GM19328 (cell line): ENCODE results near the gene SOX12.
"Not testable (repeated sequence)": the region's sequence is repeated elsewhere in the genome, so short reads cannot be mapped to it uniquely, and the experiment has no call there.

Experiments
- ATAC-seq: cut with Tn5 transposase; IDR thresholded peaks from one replicate; pipeline ENCODE4 v1.9.1; 2021; ENCODE audit warnings: mild to moderate bottlenecking, moderate library complexity; ENCODE audit not compliant: unreplicated experiment

The SOX12 gene

DNA sequence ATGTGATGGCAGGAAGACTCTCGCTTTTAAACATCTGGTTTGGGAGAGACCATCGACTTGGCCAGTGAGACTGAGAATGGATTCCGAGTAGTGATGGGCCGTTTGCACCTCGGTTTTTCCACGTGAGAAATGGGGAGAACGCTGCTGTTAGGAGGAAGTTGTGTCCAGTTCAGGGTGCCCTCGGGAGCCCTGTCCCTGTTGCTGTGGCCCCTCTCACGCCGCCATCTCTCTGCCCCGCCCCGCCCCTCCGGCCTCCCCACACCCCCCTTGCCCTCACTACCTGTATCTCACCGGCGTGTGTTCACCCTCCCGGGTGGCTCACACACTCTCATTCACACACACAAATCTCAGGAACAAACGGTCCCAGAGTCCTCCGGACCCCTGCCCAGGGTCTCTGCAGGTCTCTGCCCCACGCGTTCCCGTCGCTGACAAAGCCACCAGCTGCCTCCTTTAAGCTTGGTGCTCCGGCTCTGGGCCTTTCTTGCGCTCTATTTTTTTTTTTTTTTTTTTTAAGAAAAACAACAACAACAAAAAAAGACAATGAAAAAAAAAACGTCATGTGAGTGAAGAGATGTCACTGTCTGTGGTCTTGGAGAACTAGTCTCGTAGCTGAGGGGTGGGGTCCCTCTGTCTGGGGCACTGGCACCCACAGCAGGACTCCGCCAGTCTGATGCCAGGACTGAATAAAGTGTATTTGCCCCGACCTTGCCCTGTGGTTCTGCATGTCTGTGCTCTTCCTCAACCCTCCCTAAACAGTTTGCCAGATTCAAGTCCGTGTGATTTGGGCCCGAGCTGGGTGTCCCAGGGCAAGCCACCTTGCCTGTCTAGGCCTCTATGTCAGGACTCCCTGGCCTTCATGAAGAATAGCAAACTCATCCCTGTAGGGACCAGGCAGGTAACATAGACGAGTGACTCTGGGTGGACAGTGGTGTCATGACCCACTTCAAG lies 2.9 kb downstream of the SOX12 start:
- ATAC-seq = no peak

DNA sequence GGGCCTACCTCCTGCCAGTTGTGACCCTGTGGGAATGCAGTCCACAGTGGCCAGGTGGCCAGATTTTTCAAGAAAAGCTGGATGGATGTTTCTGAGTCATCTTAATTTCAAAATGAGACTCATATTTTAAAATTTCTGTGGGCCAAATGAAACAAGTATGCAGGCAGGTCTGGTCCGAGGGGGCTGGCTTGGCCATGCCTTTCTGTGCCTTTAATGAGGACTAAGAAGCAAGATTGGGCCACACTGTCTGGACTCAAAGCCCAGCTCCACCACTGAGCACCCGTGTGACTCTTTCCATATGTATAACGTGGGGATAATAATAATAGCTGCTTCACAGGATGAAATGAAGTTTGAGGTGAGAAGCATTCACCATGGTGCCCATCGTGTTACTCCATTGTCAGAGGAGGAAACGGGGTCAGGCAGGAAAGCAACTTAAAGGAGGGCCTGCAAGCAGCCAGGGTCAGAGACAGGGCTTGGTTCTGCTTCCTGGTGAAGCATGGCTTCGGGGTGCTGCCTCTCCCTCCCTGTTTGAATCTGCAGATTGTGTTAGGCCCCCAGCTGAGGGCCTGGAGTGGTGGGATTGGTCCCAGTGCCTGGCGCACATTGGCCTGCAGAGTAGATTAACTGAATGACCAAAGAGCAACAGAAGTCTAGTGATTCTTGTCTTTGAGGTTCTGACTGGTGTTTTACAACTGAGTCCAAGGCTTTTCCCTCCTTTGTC lies 3.8 kb downstream of the SOX12 start:
- no peak for ATAC-seq

DNA sequence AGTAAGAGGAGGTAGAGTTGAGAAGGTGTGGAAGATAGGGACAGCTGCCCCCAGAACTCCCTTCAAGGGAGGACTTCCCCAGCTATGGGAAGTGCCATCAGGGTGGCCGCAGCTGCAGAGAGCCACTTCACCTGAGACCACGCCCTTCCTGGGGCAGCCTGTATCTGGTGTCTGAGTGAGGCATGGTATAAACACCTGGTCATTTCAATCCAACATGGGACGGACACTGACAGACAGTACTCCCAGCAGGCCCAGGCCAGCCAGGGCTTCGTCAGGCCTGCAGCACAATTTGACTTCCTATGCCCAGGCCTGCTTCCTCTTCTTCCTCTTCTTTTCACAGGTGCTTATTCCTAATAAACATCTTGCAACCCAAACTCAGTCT lies 4.5 kb downstream of the SOX12 start:
- ATAC-seq = no peak

DNA sequence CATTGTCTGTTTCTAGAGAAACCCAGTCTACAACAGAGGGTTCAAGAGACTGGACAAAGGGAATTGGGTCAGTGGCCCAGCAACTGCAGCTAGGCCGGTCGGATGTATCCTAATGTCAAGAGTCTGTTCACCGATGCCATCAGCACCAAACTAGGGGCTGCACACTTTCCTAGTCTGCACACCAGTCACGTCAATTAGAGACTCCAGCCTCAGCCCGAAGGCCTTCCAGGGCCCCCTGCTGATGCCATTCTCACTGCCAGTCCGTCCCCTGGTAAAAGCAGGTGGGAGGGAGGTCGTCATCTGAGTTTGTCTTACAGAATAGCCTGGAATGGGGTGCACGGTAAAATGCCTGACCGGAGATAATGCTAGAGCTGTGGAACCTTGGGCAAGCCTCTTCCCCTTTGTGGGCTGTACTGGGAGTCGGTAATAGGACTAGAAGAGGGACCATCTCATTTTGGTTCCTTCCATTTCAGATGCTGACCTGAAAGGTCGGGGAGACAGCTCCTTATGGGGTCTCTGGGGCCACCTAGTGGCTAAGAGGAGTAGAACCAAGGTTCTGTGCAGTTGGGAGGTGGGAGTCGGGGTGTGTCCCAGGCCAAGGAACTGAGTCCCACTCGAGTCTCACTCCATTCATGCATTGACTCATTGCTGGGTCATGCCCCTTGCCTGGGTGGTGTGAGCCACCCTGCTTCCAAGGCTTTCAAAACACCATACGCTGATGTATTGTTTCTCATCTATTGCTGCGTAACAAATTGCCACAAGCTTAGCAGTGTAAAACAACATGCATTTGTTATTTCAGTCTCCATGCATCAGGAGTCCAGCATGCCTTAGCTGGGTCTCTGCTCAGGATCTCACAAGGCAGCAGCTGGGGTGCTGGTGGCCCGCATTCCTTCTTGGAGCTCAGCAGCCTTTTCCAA lies 5.1 kb downstream of the SOX12 start:
- no peak for ATAC-seq

DNA sequence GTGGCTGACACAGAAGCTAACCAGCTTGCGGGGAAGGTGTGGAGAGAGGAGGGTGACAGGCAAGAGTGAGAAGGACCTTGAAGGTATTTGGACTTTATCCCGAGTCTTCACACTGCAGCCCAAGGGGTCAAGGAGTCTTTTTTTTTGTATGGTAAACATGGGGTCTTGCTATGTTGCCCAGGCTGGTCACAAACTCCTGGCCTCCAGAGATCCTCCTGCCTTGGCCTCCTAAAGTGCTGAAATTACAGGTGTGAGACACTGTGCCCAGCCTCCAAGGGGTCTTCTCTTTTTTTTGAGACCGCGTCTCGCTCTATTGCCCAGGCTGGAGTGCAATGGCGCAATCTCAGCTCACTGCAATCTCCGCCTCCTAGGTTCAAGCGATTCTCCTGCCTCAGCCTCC lies 9.2 kb downstream of the SOX12 start:
- ATAC-seq = no peak

DNA sequence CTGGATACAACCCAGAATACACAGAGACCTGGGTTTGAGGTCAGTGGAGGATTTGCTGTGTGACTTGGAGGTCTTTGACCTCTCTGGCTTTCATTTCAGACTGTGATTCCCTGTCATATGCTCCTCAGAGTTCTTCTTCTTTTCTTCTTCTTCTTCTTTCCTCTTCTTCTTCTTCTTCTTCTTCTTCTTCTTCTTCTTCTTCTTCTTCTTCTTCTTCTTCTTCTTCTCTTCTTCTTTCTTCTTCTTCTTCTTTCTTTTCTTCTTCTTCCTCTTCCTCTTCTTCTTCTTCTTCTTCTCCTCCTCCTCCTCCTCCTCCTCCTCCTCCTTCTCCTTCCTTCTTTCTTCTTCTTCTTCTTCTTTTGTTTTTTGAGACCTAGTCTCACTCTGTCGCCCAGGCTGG lies 10.7 kb downstream of the SOX12 start:
- not testable (repeated sequence) for ATAC-seq

DNA sequence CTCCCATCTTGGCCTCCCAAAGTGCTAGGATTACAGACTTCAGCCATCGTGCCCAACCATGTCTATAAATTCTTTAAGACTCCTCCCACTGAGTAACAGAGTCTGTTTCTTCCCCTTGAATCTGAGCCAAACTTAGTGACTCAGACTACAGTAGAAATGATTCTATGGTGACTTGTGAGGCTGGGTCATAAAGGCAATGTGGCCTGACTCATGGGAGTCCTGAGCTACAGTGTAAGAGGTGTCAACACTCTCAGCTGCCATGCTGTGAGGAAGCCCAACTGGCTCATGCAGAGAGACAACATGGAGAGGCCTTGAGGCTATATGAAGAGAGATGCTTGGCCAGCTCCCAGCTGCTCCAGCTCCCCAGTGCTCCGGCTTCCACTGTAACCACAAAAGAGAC lies 16.3 kb downstream of the SOX12 start:
- ATAC-seq = no peak

DNA sequence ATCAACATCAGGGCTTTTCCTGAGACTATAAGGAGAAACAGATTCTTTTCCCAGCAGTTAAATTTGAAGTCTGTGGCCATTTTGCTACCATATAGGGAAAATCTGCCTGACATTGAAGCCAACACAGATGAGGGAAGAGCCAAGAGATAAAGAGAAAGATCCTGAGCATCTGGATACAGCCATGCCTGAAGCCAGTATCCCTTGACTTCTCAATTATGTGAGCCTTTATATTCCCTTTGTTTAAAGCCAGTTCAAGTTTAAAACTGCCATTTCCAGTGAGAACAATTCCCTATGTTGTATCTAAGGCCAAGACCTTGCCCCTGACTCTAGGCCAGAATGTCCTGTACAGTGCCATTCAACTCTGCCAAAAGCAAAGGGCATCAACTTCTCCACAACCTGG lies 17.8 kb downstream of the SOX12 start:
- no peak for ATAC-seq

DNA sequence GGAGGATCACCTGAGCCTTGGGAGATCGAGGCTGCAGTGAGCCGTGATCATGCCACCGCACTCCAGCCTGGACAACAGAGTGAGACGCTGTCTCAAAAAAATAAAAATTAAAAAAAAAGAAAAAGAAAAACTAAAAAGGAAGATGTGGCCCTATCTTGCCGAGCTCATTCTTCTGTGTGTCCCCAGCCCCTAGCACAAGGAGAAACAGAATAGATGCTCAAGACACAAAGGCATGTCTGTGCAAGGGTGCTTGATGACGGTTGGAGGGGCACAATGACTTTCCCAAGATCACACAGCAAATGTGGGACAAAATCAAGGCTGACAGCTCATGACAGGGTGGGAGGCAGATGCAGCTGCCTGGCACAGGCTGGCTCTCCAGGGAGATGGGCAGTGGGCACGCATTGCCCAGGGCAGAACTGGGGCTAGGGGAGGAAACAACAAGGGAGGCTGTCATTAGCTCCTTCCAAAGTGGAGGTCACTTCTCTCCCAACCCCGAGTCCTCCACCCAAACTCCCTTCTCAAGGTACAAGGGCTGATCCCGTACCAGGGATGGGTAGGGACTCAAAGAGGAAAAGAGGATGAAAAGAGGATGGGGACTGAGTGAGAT lies 20.8 kb downstream of the SOX12 start:
- no peak for ATAC-seq

DNA sequence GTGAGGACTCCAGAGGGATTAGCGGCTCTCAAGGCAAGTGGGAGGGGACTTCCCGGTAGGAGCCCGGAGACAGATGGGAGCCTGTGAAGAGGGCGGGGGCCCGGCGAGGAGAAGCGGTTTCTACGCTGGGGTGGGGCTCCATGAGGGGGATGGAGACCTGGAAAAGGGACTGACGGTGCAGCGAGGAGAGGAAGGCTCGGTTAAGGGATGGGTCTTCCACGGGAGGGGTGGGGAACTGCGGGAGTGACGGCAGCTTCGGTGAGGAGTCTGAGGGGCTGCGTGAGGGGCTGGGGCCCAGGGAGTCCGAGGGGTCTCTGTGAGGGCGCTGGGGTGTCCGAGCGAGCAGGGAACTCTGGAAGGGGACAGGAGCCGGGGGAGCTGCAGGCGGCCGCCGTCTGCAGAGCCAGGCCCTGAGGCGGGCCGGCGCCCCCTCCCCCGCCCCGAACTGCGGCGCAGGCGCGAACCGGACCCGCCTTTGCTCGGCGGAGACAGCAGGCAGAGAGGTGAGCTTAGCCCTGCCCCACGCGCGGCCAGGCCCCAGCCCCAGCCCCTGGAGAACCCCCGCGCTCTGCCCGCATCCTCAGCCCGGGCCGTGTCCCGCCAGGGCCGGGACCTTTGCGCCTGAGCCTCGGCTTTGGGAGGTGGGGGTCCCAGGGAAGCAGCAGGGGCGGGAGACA lies 21.4 kb downstream of the SOX12 start, which contains the start of gene NRSN2:
Gene NRSN2 (plus strand): TSS at position 472 of the 677 bp plus-strand sequence. CDS start 2,533 bp downstream, outside the sequence.
- no peak for ATAC-seq

DNA sequence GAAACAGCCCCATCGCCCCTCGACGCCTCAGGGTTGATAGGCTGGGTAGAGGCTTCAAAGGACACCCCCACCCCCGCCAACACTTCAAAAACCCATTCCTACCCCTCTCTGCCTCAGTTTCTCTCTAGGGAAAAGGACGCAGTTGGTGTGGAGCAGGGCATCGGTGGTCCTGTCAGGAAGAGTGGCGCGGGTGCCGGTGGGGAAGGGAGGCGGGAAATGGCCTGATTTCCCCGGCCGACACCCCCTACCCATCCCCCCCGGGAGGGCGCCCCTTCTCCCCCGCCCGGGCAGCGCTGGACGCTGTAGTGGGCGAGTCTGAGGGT lies 21.9 kb downstream of the SOX12 start:
- ATAC-seq = peak; percentile 3

DNA sequence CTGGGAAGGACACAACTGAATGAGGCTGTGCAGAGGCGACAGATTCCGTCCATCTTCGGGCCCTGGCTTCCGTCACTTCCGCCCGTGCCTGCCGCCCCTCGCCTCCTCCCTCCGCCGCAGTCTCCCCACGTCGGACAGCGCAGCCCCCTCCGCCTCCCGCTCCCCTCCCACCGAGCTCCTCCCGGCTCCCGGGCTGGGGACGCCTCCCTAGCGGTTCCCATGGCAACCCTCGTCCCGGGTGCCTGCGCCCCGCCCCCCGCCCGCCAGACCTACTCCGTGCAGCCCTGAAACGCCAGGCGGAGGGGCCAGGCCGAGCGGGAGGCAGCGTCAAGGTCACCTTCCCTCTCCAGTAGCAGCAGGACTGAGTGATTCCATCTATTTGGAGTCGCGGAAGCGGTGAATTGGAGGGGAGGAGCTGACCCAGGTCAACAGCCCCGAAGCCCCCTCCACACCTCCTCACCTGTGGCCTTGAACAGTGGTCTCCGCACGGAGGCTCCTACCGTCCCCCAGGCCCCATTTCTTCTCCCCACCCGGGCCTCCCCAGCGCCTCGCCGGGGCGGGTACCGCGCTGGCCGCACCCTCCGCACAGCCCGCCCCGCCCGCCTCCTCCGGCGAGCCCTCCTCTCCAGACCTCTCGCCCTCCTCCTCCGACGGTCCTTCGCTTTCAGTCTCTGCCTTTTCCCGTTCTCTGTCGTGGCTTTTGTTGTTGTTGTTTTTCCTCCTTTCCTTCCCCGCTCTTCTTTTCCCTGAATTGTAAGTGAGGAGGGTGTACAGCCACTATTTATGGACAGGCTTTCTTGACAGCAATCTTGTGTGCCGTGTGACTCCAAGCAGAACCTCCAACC lies 22.5 kb downstream of the SOX12 start:
- peak; percentile 66 for ATAC-seq

DNA sequence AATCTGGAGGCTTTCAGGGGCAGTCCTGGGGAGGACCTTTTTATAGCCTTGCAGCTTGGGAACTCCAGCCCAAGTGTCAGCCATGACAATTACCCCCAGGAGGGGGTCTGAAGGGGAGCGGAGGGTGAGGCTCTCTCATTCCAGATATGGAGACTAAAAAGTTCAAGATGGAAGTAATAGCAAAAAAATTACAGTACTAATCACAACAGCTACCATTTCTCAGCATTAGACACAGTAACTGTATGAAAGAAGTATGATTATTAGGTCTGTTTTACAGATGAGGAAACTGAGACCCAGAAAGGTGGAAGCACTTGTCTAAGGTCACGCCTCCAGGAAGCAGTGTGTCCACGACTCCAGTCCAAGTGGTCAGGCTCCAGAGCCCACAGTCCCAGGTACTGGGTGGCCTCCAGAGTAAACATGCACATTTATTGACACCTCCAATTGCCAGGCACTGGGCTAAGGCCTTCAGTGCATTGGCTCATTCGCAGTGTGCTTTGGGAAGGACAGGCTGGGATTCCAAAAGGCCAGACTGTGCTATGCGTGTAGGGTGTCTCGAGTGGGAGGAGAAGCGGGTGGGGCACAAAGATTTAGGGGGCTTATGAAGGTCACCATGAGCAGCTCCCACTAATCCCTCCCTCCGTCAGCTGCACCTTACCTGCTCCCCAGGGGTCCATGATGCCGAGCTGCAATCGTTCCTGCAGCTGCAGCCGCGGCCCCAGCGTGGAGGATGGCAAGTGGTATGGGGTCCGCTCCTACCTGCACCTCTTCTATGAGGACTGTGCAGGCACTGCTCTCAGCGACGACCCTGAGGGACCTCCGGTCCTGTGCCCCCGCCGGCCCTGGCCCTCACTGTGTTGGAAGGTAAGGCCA lies 23.9 kb downstream of the SOX12 start:
- ATAC-seq = no peak

DNA sequence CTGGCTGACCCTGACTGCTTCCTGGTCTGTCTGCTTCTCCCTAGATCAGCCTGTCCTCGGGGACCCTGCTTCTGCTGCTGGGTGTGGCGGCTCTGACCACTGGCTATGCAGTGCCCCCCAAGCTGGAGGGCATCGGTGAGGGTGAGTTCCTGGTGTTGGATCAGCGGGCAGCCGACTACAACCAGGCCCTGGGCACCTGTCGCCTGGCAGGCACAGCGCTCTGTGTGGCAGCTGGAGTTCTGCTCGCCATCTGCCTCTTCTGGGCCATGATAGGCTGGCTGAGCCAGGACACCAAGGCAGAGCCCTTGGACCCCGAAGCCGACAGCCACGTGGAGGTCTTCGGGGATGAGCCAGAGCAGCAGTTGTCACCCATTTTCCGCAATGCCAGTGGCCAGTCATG lies 27.8 kb downstream of the SOX12 start:
- ATAC-seq = no peak

DNA sequence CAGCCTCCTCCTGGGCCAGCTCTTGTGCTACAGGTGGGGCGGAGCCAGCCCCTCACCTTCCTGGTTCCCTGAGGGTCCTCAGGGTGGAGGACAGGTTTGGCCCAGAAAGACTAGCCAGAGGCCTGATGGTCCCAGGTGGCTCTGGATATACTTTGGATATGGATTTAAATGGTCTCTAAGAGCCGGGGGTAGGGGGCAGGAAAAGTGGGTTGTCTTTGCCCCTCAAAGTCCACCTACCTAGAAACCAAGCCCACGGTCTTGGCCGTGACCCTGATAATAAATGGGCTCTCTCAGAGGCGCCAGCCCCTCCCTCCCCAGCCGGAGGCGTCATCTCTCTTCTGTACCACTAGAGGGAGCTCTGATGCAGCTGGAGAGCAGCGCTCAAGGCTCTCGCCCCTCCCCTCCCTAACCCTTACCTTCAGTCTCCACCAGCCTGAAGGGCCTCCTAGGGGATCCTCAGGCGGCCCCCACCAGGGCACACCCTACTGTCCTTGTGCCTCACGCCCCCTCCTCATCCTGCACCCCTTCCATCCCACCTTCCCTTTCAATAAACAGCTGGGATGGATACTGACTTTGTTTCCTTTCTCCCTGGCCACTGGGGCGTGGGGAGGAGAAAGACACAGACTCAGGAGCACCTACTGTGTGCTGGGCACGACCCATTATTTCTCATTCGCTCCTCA lies 29.1 kb downstream of the SOX12 start:
- peak; percentile 55 for ATAC-seq

DNA sequence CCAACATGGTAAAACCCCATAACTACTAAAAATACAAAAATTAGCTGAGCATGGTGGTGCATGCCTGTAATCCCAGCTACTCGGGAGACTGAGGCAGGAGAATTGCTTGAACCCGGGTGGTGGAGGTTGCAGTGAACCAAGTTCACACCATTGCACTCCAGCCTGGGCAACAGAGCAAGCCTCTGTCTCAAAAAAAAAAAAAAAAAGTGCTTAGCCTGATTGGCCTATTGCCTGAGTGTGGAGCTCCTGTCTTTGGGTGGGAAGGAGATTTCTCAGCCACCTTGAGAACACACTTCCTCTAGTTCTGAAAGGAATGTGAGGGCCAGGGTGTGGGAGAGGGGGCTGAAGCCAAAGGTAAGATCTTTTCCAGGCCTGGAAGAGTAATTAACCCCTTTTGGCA lies 30.8 kb downstream of the SOX12 start:
- ATAC-seq = not testable (repeated sequence)

DNA sequence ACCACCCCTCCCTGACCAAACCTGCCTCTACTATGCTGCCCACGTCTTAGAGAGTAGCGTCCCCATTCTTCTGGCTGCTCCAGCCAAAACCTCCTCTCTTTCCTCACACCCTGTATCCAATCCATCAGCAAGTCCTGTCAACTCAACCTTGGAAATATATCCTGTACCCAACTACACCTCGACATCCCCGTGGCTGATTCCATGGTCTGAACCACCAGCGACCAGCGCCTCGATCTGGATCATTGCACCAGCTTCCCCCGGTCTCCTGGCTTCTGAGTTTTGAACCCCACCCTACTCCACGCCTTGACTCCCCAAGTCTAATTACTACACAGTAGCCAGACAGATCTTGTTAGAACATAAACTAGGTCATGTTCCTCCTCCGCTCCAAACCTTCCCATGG lies 31.4 kb downstream of the SOX12 start:
- ATAC-seq = no peak
